ENCODE results near the gene LIPA. TPM values are rescaled to one million over a fixed set of nuclear protein-coding genes. Genes with fewer than 3 reads are reported as not detected.

The LIPA gene
- total and polyA plus RNA-seq, 7 experiments from 2014 or later: 19.9 to 97.8 (median 49.1) TPM

GRCh38 chr10:89275383-89275782 is 23.8 kb upstream of the LIPA start:
- peaks cover 0 to 57% (median 0%) of the 10 kb centered on the region in 5 donors for H3K27me3 Mint-ChIP-seq
- H3K9me3 Mint-ChIP-seq: peaks cover 0 to 2% (median 0%) of the 10 kb centered on the region in 11 donors
- Histone ChIP-seq H3K27ac (ENCODE audit: low read depth, low read length) (no peak overlapping the region), H3K4me3 (ENCODE audit: low read length) (no peak overlapping the region), H3K9me3 (ENCODE audit: control insufficient read depth in 2 of 3, low read length in 3 of 3) (no peaks in the 10 kb centered on the region), H3K27me3 (ENCODE audit: control insufficient read depth in 2 of 2, insufficient read depth in 2 of 2, low read length in 2 of 2) (no peaks in the 10 kb centered on the region), H3K4me1 (ENCODE audit: control insufficient read depth in 2 of 2, insufficient read depth in 2 of 2, low read length in 2 of 2) (no peaks in the 10 kb centered on the region), H3K36me3 (ENCODE audit: control insufficient read depth in 2 of 3, insufficient read depth in 3 of 3, low read length in 3 of 3) (no peaks in the 10 kb centered on the region)
- intact Hi-C loops (cut with micrococcal nuclease): no loop called here
- CTCF ChIA-PET: no interaction called here
- peaks cover 0 to 4% (median 0%) of the 10 kb centered on the region in 7 donors for H3K4me1 Mint-ChIP-seq
- no peak overlapping the region for H3K4me3 Mint-ChIP-seq
- H3K27ac Mint-ChIP-seq: no peak overlapping the region
- ATAC-seq (no peak), DNase-seq (no peak)
- POLR2A ChIA-PET: interaction anchor here (1.0 kb wide), 1 partner anchor 139 kb away, joined by 3 read pairs; the partner anchor contains the start of gene IFIT5
- H3K36me3 Mint-ChIP-seq: no peaks in the 10 kb centered on the region

- CTCF ChIA-PET: no interaction called here
Observed at GRCh38 chr10:89274928-89275327, 23.4 kb upstream of the LIPA start.

GRCh38 chr10:89273680-89274079 is 22.1 kb upstream of the LIPA start:
- H3K36me3 Mint-ChIP-seq: no peaks in the 10 kb centered on the region
- peaks cover 0 to 63% (median 0%) of the 10 kb centered on the region in 5 donors for H3K27me3 Mint-ChIP-seq
- H3K9me3 Mint-ChIP-seq: peaks cover 0 to 2% (median 0%) of the 10 kb centered on the region in 11 donors
- intact Hi-C loops (cut with micrococcal nuclease): no loop called here
- no peaks in the 10 kb centered on the region for H3K4me1 ChIP-seq (ENCODE audit: control insufficient read depth in 2 of 2, insufficient read depth in 2 of 2, low read length in 2 of 2)
- no peak overlapping the region for H3K4me3 ChIP-seq (ENCODE audit: low read length)
- no peaks in the 10 kb centered on the region for H3K9me3 ChIP-seq (ENCODE audit: control insufficient read depth in 2 of 3, low read length in 3 of 3)
- no peak for ATAC-seq
- no peaks in the 10 kb centered on the region for H3K27me3 ChIP-seq (ENCODE audit: control insufficient read depth in 2 of 2, insufficient read depth in 2 of 2, low read length in 2 of 2)
- no peak overlapping the region for H3K27ac ChIP-seq (ENCODE audit: low read depth, low read length)
- ChIA-PET POLR2A (no interaction called here), CTCF (interaction anchor here (0.8 to 1.1 kb wide), 2 partner anchors 30 to 96 kb away, joined by 3 read pairs; no protein-coding TSS in a partner anchor)
- no peak for DNase-seq
- H3K4me3 Mint-ChIP-seq: no peak overlapping the region
- no peaks in the 10 kb centered on the region for H3K36me3 ChIP-seq (ENCODE audit: control insufficient read depth in 2 of 3, insufficient read depth in 3 of 3, low read length in 3 of 3)
- H3K27ac Mint-ChIP-seq: no peak overlapping the region
- no peaks in the 10 kb centered on the region for H3K4me1 Mint-ChIP-seq

More at GRCh38 chr10:89274928-89275327, 23.4 kb upstream of the LIPA start:
- no peak for ATAC-seq
- no peak overlapping the region for H3K27ac ChIP-seq (ENCODE audit: low read depth, low read length)
- no peaks in the 10 kb centered on the region for H3K9me3 ChIP-seq (ENCODE audit: control insufficient read depth in 2 of 3, low read length in 3 of 3)
- Mint-ChIP-seq H3K4me1 (peaks cover 0 to 4% (median 0%) of the 10 kb centered on the region in 7 donors), H3K27me3 (peaks cover 0 to 57% (median 0%) of the 10 kb centered on the region in 5 donors), H3K27ac (no peak overlapping the region), H3K36me3 (no peaks in the 10 kb centered on the region), H3K4me3 (no peak overlapping the region), H3K9me3 (peaks cover 0 to 2% (median 0%) of the 10 kb centered on the region in 11 donors)
- no peaks in the 10 kb centered on the region for H3K36me3 ChIP-seq (ENCODE audit: control insufficient read depth in 2 of 3, insufficient read depth in 3 of 3, low read length in 3 of 3)
- no peaks in the 10 kb centered on the region for H3K27me3 ChIP-seq (ENCODE audit: control insufficient read depth in 2 of 2, insufficient read depth in 2 of 2, low read length in 2 of 2)
- no peak for DNase-seq
- H3K4me1 ChIP-seq (ENCODE audit: control insufficient read depth in 2 of 2, insufficient read depth in 2 of 2, low read length in 2 of 2): no peaks in the 10 kb centered on the region
- no peak overlapping the region for H3K4me3 ChIP-seq (ENCODE audit: low read length)
- POLR2A ChIA-PET: no interaction called here
- intact Hi-C loops (cut with micrococcal nuclease): no loop called here

GRCh38 chr10:89271532-89271931 is 20.0 kb upstream of the LIPA start:
- no peaks in the 10 kb centered on the region for H3K9me3 ChIP-seq (ENCODE audit: control insufficient read depth in 2 of 3, low read length in 3 of 3)
- no peak overlapping the region for H3K27ac Mint-ChIP-seq
- ATAC-seq: no peak

GRCh38 chr10:89270153-89270483 is 18.5 kb upstream of the LIPA start:
- no peaks in the 10 kb centered on the region for H3K4me1 Mint-ChIP-seq
- no peak for ATAC-seq
- peaks cover 0 to 45% (median 0%) of the 10 kb centered on the region in 5 donors for H3K27me3 Mint-ChIP-seq
- H3K4me3 Mint-ChIP-seq: no peak overlapping the region
- H3K36me3 ChIP-seq (ENCODE audit: control insufficient read depth in 2 of 3, insufficient read depth in 3 of 3, low read length in 3 of 3): no peaks in the 10 kb centered on the region
- no peaks in the 10 kb centered on the region for H3K4me1 ChIP-seq (ENCODE audit: control insufficient read depth in 2 of 2, insufficient read depth in 2 of 2, low read length in 2 of 2)
- no peaks in the 10 kb centered on the region for H3K36me3 Mint-ChIP-seq
- H3K9me3 Mint-ChIP-seq: peaks cover 0 to 2% (median 0%) of the 10 kb centered on the region in 11 donors
- H3K9me3 ChIP-seq (ENCODE audit: control insufficient read depth in 2 of 3, low read length in 3 of 3): no peaks in the 10 kb centered on the region
- H3K27ac Mint-ChIP-seq: no peak overlapping the region
- H3K4me3 ChIP-seq (ENCODE audit: low read length): no peak overlapping the region
- no peak for DNase-seq
- ChIA-PET CTCF (interaction anchor here (0.6 kb wide), 1 partner anchor 137 kb away, joined by 4 read pairs; no protein-coding TSS in a partner anchor), POLR2A (no interaction called here)
- H3K27ac ChIP-seq (ENCODE audit: low read depth, low read length): no peak overlapping the region
- no peaks in the 10 kb centered on the region for H3K27me3 ChIP-seq (ENCODE audit: control insufficient read depth in 2 of 2, insufficient read depth in 2 of 2, low read length in 2 of 2)
- intact Hi-C loops (cut with micrococcal nuclease): no loop called here

More at GRCh38 chr10:89271532-89271931, 20.0 kb upstream of the LIPA start:
- Histone ChIP-seq H3K36me3 (ENCODE audit: control insufficient read depth in 2 of 3, insufficient read depth in 3 of 3, low read length in 3 of 3) (no peaks in the 10 kb centered on the region), H3K4me3 (ENCODE audit: low read length) (no peak overlapping the region), H3K4me1 (ENCODE audit: control insufficient read depth in 2 of 2, insufficient read depth in 2 of 2, low read length in 2 of 2) (no peaks in the 10 kb centered on the region), H3K27me3 (ENCODE audit: control insufficient read depth in 2 of 2, insufficient read depth in 2 of 2, low read length in 2 of 2) (no peaks in the 10 kb centered on the region), H3K27ac (ENCODE audit: low read depth, low read length) (no peak overlapping the region)
- intact Hi-C loops (cut with micrococcal nuclease): no loop called here
- POLR2A ChIA-PET: no interaction called here
- Mint-ChIP-seq H3K36me3 (no peaks in the 10 kb centered on the region), H3K27me3 (peaks cover 0 to 55% (median 0%) of the 10 kb centered on the region in 5 donors), H3K4me3 (no peak overlapping the region), H3K4me1 (no peaks in the 10 kb centered on the region), H3K9me3 (peaks cover 0 to 2% (median 0%) of the 10 kb centered on the region in 11 donors)
- DNase-seq: no peak
- CTCF ChIA-PET: no interaction called here

- DNase-seq (no peak), ATAC-seq (no peak)
- Histone ChIP-seq H3K36me3 (ENCODE audit: control insufficient read depth in 2 of 3, insufficient read depth in 3 of 3, low read length in 3 of 3) (no peaks in the 10 kb centered on the region), H3K4me3 (ENCODE audit: low read length) (no peak overlapping the region), H3K27ac (ENCODE audit: low read depth, low read length) (no peak overlapping the region), H3K9me3 (ENCODE audit: control insufficient read depth in 2 of 3, low read length in 3 of 3) (no peaks in the 10 kb centered on the region), H3K27me3 (ENCODE audit: control insufficient read depth in 2 of 2, insufficient read depth in 2 of 2, low read length in 2 of 2) (no peaks in the 10 kb centered on the region), H3K4me1 (ENCODE audit: control insufficient read depth in 2 of 2, insufficient read depth in 2 of 2, low read length in 2 of 2) (no peaks in the 10 kb centered on the region)
- Mint-ChIP-seq H3K9me3 (peaks cover 0 to 2% (median 0%) of the 10 kb centered on the region in 11 donors), H3K4me1 (no peaks in the 10 kb centered on the region), H3K4me3 (no peak overlapping the region), H3K27me3 (peaks cover 0 to 41% (median 0%) of the 10 kb centered on the region in 5 donors), H3K27ac (no peak overlapping the region), H3K36me3 (no peaks in the 10 kb centered on the region)
- ChIA-PET POLR2A (interaction anchor here (1.0 kb wide), 1 partner anchor 47 kb away, joined by 3 read pairs; no protein-coding TSS in a partner anchor), CTCF (interaction anchor here (0.6 kb wide), 1 partner anchor 149 kb away, joined by 4 read pairs; no protein-coding TSS in a partner anchor)
- intact Hi-C loops (cut with micrococcal nuclease): no loop called here
Observed at GRCh38 chr10:89269433-89270152, 18.0 kb upstream of the LIPA start.
